8988T (cell line): ENCODE measurements around the gene ABCB10.
"Not testable (repeated sequence)": the region's sequence is repeated elsewhere in the genome, so short reads cannot be mapped to it uniquely, and the experiment has no call there.

Experiments
- DNase-seq: peaks from one replicate; pipeline ENCODE4 v3.0.0; 2011

Gene ABCB10

DNA sequence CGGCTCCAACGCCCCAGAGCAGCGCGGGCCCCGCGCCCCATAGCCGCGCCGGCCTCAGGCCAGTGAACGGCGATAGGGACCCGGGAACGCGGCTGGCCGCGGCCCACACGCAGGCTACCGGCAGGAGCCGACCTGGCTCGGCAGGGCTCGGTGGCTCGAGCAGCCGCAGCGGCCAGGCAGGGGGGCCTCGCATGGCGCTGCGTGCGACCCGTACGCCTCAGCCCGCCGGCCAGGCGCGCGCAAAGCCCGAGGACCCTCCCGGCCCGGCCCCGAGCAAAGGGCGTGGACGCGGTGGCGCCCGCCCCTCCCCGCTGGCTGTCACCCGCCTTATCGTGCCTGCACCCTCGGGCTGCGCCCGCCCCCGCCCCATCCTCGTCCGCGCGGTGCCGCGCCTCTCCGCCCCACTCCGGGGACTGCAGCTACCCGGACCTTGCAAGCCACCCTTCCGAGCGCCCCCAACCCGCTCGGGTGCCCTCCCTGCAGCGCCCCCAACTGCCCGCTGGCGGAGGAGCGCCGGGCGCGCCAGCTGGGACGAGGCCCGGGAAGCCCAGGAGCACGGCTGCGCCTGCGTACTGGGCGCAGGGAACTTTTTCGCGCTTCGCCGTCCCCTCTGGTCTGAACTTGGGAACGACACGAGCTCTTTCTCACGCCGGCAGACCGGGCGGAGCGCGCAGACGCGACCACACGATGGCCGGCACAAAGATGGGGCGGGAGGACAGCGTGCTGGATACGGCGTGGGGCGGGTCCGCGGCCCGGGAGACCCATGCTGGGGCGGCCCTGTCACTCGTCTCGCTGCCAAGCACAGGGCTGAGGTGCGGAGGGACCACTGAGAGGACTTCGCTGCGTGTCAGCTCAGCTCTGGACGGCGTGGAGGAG, at the start of gene ABCB10:
Gene ABCB10 (minus strand): TSS at position 248 of the 876 bp plus-strand sequence. CDS start 55 bp downstream, at position 193.
- peak; percentile 94 for DNase-seq

DNA sequence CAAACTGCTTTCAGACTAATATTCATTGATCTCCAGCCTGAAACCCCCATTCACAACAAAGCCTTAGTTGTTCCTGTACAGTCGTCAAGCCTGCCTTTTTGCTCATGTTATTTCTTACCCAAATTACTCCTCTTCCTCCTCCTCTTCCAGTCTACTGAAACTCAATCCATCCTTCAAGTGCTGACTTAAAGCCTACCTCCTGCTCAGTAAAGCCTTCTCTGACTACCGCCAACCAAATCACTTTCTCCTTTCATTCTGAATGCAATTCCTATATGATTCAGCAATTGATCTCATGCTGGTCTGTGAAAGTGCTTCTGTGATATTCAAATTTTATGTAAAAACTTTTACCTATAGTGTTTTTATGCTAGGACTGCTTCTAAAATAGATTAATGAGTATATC, 48.9 kb upstream of the ABCB10 start:
- DNase-seq: no peak

DNA sequence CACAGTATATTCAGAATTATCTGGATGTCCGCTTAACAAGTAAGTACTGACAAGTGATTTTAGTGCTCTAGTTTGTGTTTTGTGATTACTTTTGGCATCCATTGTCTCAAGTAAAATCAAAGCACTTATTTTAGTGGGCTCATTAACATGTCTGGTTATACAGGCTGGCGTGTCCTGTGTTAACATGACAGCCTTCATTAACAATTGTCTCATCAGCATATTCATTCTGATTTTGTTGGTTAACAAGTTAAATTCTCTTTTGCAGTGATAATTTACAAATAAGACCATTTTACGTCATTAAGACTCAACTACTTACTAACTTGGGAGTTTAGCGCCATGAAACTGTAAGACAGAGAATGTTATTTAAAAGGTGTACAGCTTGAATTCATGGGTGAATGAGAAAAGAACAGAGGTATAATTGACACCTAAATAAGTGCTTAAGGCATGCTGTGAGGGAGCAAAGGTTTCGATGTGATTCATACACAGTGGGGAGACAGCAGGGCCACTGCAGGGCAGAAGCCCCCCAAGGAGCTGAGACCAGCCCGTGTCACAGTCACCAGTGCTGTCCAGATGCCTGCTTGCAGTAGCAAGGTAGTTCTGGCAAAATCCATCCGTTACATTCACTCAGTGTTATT, 45.0 kb upstream of the ABCB10 start:
- no peak for DNase-seq

DNA sequence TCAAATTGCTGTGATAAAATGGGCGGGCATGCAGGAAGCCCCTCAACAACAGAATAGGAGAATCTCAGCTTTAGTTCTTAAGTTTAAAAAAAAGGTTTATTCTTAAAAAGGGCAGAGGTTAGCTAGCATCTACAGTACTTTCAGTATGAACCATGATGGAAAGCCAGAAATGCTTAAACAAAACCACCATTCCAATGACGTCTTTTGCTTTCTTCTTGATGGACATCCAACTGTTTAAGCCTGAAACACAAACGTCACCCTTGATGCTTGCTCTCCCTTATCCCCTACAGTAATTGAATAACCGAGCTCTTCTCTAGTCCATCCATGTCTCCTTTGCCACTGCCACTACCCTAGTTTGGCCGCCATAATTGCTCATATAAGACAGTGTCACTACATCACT, 41.7 kb upstream of the ABCB10 start:
- no peak for DNase-seq

DNA sequence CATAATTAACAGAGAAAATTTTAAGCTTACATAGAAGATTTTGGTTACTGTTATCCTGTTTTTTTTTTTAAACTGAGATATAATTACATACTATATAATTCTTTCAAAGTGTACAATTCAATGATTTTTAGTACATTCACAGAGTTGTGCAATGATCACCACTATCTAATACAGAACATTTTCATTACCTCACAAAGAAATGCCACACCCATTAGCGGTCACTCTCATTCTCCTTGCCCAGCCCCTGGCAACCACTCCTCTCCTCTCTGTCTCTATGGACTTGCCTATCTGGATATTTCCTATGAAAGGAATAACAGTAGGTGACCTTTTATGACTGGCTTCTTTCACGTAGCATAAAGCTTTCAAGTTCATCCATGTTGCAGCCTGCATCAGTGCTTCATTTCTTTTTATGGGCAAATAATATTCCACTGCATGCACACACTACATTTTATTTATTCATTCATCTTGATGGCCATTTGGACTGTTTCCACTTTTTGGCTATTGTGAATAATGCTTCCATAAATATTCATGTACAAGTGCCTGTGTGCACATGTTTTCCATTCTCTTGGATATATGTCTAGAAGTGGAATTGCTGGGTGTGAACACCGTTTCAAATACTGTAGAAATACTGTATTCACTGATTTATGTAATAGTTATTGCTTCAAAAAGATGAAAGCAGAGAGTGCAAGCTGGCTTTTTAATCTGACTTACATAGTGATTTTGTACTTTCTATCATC, 40.9 kb upstream of the ABCB10 start:
- DNase-seq: no peak

DNA sequence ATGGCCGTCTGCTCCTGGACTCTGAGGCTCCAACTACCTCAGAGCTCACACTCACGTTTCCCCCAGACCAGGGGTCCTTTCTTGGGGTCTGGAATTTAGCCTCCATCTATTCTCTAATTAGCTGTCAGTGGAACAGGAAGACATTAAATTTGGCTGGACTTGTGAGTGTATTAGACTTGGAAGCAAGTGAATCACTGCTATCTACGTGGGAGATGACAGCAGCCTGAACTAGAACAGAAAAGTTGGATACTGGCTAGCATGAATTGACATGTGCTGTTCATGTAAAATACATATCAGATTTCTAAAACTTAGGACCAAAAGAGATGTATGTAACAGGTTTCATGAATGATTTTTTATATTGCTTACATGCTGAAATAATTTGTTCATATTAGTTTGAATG, 39.4 kb upstream of the ABCB10 start:
- no peak for DNase-seq

DNA sequence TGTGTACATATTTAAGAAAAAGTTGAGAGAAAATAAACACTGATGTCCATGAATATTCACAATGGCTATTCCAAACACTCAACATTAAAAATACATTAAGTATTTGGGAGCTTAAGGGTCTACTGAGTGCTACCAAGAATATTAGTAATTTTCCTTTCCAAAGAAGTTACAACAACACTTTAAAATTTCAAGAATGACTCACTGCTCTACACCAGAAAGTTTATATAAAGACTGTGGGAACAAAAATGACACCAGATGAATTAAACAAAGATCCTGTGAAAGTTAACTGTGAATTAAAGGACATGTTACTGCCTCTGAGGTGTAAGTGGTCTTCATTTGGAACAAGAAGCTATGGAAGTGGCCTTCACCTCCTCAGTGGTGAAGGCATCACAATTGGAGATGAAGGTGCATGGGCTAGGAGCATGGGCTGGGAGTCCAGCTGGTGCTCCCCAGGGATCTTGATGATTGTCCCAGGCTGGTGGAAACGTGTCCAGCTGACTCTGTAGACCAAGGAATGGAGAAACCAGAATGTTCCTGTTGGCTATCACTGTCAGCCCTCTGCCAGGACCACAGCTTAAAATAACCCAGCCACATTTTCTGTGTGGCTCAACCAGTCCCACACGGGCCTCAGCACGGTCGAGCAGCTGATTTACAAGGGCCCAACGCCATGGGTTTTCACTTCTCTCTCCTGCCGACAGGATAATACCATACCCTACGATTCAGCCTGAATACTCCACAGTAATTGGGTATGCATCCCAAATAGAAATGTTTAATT, 38.6 kb upstream of the ABCB10 start:
- no peak for DNase-seq

DNA sequence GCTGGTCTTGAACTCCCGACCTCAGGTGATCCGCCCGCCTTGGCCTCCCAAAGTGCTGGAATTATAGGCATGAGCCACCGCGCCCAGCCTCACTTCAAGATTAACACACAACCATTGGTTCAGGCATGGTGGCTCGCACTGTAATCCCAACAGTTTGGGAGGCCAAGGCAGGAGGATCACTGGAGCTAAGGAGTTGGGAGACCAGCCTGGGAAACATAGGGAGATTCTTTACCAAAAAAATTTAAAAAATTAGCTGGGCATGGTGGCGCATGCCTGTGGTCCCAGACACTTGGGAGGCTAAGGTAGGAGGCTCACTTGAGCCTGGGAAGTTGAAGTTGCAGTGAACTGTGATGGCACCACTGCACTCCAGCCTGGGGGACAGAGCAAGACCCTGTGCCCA, 37.4 kb upstream of the ABCB10 start:
- not testable (repeated sequence) for DNase-seq

DNA sequence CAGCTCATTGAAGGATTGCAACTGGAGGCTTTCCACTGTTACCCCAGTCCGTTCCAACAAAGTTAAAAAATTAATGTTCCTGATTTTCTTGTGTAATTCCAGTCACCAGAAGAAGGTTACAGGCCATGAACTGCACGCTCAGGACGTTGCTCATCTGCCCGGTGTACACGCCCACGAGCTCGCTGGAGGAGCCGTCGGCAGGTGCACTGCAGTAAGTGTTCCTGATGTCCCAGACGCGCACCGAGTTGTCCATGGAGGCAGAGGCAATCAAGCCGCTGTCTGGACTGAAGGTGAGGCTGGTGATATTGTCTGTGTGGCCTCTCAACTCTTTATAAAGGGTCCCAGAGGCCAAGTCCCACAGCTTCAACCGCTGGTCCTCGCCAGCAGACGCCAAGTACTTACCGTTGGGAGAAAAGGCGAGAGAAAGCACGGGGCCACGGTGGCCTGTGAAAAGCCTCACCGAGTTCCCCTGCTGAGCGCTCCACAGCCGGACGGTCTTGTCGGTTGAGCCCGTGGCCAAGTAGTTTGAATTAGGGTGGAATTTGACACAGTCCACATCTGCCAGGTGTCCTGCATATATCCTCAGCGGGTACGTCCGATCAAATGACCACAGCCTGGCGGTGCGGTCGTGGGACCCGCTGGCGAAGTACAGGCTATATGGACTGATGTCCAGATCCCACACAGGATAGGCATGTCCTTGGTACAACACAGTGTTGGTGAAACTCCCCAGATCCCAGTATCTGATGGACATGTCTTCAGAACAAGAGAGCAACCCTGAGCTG, 35.9 kb upstream of the ABCB10 start:
- DNase-seq: no peak

DNA sequence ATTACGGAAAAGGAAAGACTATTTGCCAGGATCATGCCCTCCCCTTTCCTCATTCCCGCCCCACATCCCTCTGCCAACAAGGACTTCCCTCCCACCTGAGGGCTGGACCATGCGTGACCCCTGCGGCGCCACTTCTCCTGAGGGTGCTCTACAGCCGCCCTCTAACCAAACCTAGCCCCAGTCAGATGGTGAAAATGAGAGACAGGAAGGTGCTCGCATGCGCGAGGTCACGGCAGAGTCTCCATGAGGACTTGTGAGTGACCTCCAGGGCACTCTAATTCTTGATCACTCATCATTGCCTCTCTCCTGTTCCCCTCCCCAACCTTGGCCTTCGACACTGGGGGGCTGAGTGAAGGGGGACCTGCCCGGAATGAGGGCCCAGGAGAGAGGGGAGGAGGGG, 35.3 kb upstream of the ABCB10 start:
- no peak for DNase-seq

DNA sequence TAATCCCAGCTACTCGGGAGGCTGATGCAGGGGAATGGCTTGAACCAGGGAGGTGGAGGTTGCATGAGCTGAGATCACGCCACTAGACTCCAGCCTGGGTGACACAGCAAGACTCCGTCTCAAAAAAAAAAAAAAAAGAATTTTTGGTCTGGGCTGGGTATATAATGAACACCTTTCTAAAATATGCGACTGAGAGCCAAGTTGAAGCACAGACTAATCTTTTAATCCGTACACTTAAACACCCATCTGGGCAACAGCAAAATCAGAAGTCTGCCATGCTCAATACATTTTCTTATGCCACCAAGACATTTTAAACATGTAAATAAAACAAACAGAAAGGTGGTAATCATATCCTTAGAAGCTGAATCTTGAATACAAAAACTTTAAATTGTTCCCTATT, 31.6 kb upstream of the ABCB10 start:
- no peak for DNase-seq

DNA sequence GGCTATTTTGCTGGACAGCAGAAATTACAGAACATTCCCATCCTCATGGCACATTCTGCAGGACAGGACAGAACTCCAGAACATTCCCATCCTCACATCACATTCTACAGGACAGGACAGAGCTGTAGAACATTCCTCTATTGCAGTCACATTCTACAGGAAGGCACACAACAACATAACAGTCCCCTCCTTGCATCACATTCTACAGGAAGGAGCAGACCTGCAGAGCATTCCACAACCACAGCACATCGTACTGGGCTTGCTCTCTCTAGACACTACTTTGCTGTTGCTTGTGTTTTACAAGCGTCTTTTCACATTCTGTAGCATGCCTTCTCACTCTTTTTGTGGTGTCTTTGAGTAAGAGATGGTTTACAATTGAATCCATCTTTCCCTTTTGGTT, 26.8 kb upstream of the ABCB10 start:
- no peak for DNase-seq

DNA sequence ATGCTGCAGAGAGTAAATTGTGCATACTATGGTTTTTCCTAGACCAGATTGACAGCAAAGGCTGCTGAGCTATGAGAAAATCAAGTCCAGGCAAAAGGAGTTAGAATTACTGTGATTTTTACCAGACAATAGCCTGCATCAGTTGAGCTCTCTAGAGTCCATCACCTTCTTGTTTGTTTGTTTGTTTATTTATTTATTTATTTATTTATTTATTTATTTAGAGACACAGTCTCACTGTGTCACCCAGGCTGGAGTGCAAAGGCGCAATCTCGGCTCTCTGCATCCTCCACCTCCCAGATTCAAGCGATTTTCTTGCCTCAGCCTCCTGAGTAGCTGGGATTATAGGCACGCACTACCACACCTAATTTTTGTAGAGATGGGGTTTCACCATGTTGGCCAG, 24.2 kb upstream of the ABCB10 start:
- no peak for DNase-seq

DNA sequence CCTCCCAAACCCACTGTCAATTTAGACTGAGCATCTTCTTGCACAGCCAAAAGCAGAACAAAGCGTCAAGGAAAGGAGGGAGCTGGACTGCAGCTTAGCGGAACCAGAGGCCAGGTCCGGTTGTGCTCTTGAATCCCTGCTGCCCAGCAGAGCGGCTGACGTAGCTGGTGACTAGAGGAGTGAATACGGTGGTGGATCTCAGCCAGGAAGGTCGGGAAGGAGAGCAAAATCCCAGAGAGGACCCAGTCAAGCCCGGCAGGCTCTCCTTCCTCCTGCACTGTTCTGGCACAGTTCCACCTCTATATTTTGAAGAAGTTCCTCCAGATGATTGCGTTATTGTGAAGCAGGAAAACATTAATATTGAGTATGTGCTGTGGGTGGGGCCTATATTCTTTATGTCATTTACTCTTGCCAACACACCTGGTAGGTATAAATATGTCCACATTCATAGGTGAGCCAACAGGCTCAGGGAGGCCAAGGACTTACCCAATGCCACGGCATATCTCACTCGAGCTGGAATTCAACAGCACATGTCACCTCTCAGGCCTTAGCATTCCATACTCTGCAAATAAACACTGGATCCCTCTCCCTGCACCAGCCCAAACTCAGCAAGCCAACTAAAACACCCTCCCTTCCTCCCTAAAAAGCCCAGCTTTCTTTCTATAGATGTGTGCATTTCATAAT, 23.6 kb upstream of the ABCB10 start:
- no peak for DNase-seq

DNA sequence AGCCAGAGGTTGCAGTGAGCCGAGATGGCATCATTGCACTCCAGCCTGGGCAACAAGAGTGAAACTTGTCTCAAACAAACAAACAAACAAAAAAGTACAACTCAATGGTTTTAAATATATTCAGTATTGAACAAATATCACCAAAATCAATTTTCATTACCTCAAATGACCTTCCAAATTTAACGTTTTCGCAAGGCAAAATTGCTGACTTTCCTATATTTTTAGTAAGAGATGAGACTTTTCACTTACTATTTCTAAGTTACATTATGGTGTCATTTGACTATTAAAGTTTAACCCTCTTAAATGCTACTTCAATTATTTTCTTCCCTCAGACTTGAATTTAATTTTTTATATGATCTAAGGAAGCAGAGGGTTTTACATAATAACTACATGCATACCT, 23.0 kb upstream of the ABCB10 start:
- DNase-seq: no peak

DNA sequence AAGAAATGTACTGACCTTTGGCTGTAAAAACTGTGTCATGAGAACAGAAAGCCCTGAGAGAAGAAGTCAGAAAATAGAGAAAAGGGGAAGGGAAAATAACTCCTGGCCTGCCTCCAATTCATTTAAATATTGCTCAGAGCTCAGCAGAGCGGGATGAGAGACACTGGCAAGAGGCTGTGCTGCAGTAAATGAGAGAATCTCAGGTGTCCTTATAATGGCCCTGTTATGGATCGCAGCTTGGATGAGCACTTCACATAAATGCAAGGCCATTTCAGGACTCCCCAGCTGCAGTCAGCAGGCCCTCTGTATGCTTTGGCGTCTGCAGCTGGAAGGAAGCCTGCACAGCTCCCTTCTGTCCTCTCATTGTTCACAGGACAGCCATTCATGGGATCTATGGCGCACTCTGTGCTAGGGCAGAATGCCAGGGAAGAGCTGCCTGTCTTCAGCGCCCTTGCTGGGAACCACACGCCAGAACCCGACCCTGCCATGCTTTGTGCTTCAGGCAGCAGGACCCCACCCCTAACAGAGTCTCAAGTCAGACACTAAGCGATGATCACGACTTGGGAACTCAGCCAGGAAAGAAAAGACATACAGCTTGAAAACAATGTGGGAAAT, 20.7 kb upstream of the ABCB10 start:
- no peak for DNase-seq

DNA sequence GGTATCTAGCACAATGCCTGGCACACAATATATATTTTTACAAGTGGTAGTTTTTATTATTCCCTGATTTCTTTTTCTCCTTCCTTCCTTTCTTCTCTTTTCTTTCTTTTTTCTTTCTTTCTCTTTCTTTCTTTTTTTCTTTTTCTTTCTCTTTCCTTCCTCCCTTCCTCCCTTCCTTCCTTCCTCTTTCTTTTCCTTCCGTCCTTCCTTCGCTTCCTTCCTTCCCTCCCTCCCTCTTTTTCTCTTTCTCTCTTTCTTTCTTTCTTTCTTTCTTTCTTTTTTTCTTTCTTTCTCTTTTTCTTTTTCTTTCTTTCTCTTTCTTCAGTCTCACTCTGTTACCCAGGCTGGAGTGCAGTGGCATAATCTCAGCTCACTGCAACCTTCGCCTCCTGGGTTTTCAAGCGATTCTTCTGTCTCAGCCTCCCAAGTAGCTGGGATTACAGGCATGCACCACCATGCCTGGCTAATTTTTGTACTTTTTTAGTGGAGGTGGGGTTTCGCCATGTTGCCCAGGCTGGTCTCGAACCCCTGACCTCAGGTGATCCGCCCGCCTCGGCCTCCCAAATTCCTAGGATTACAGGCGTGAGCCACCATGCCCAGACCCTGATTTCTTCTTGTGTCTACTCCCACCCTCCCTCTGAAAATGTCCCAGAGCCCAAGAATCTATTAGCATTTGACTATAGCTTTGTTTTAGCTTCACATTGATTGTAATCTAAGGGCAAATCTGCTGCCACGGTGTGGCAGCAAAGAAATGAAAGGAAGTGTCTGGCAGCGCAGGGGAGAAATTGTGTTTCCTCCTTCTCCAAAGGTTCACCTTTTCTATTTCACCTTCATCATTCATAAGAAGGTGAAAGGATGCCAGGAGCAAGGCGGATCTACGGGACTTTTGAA, 19.9 kb upstream of the ABCB10 start:
- DNase-seq: no peak

DNA sequence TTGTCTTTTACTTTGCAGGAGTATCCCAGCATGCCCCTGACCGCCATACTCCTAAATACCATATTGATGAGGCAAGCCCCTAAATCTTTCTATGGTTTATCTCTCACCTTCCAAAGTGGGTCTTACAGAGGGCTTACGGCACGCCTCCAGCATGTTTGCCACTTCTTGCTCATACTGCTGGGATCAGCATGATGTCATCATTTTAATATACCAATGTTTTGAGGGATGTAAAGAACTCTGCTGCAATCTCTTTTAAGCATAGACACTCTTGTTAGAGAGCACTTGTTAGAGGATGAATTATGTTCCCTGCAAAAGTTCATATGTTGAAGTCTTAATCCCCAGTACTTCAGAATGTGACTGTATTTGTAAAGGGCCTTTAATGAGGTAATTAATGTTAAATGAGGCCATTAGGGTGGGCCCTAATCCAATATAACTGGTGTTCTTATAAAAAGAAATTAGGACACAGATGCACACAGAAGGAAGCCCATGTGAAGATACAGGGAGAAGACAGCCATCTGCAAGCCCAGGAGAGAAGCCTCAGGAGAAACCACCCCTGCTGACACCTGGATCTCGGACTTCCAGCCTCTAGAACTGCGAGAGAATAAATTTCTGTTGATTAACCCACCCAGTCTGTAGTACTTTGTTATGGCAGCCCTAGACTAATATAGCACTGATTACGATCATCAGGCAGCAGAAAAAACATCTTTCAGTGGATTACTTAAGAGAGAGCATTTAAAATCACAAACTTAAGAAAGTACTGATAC, 16.4 kb upstream of the ABCB10 start:
- no peak for DNase-seq

DNA sequence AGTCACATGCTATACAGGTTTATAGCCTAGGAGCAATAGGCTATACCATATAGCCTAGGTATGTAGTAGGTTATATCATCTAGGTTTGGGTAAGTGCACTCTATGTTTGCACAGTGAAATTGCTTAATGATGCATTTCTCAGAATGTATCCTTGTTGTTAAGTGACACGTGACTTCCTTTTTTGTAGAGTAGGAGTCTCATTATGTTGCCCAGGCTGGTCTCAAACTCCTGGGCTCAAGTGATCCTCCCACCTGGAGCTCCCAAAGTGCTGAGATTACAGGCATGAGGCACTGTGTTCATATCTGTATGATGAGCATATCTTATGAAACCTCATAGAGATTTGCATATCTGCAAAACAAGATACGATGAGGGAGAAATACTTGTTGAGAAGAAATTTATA, 13.8 kb upstream of the ABCB10 start:
- DNase-seq: no peak
